Activated CD8-positive, alpha-beta memory T cell treated with anti-CD3 and anti-CD28 coated beads for 1 hour (primary cell): Measurements from ENCODE around the gene HTR1D.

Experiments used
- DNase-seq, 2 donors: peaks; one replicate each; pipeline ENCODE4 v3.0.0-alpha.2; 2020; ENCODE audit warnings: low read depth in 1 of 2; ENCODE audit errors: extremely low read depth in 1 of 2

HTR1D gene

GRCh38 chr1:23156940-23157339 lies 60.4 kb downstream of the HTR1D start:
- DNase-seq: no peak

- no peak for DNase-seq
These were observed 64.2 kb downstream of the HTR1D start for GRCh38 chr1:23152966-23153684.

DNA sequence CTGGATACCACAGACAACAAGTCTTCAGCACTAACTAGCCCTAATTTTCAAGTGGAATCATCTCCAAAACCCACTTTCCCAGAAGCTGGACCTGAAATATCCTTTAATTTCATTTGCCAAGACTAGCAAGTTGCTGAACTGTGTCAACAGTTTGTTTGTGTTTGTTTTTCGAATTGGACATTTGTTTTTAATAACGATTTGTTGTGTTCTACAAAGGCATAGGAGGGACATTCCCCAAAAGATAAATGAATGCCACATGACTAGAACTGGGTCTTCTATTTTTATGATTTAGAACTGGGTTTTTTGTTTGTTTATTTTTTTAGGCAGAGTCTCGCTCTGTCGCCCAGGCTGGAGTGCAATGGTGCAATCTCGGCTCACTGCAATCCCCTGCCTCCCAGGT lies 66.6 kb downstream of the HTR1D start:
- no peak for DNase-seq

GRCh38 chr1:23150125-23150524 lies 67.2 kb downstream of the HTR1D start:
- no peak for DNase-seq

DNA sequence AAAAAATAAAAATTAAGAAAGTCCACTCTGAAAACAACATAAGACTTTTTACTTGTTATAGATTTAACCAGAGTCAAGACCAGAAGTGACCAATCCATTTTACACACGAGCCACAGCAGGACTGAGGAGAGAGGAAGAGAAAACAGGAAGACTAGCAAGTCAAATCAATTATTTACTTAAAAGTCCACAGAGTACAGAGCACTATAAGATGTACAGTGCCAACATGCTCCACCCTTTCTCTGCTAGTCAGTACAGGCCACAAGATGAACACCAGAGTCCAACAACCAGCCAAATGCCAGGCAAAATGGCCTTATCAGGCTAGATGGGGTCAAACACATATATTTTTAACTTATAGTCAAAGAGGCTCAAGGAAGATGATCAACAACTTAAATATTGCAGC lies 68.2 kb downstream of the HTR1D start:
- no peak for DNase-seq

DNA sequence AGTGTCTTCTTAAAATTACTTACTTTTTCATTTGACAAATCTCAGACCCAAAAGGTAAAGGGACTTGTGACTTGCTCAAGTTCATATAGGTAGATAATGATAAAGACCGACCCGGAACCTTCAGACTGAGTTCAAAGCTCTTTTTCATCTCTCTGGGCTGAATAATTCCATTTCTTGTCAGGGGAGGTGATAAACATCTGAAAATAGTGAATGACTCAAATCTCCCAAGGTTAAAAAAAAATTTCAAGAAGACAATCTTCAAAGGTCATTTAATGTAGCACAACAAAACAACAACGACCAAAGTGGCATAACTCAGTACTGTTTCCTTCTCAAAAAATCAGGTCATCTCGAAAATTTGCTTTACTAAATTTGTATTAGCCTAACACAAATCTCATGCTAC lies 69.2 kb downstream of the HTR1D start:
- DNase-seq: no peak
